ENCODE data around the gene CENPX. TPM values are rescaled to one million over a fixed set of nuclear protein-coding genes. Genes with fewer than 3 reads are reported as not detected.

CENPX gene
- total and polyA plus RNA-seq, 2 of the 13 experiments (the other 11 are each of a cell fraction or from before 2014, with no cell fraction given), result 92.7 to 170 TPM

DNA sequence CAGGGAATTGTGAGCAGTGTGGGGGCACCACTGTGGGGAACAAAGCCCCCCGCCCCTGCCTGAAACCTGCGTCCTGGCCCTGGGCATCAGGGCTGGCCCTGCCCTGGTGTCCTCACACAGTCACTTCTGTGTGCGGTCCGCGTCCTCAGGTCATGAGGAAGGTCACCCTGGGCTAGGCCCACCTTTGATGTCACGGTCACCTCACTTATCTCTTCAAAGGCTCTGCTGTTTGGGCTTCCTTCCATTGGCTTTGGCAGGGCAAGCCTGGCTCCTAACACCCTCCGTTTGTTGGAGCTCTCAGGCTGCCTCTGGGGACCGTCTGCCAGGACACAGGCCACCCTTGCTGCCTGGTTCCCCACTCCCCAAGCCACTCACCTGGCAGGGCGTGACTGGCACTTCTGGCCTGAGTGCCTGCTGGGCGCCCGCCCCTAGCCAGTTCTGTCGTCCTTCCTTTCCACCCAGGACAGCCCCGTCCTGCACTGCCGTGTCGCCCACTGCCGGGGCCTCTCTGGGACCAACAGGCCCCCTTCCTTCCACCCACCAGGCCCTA lies 8.8 kb downstream of the CENPX start (continued):
- TF ChIP-seq, protein P1, sequence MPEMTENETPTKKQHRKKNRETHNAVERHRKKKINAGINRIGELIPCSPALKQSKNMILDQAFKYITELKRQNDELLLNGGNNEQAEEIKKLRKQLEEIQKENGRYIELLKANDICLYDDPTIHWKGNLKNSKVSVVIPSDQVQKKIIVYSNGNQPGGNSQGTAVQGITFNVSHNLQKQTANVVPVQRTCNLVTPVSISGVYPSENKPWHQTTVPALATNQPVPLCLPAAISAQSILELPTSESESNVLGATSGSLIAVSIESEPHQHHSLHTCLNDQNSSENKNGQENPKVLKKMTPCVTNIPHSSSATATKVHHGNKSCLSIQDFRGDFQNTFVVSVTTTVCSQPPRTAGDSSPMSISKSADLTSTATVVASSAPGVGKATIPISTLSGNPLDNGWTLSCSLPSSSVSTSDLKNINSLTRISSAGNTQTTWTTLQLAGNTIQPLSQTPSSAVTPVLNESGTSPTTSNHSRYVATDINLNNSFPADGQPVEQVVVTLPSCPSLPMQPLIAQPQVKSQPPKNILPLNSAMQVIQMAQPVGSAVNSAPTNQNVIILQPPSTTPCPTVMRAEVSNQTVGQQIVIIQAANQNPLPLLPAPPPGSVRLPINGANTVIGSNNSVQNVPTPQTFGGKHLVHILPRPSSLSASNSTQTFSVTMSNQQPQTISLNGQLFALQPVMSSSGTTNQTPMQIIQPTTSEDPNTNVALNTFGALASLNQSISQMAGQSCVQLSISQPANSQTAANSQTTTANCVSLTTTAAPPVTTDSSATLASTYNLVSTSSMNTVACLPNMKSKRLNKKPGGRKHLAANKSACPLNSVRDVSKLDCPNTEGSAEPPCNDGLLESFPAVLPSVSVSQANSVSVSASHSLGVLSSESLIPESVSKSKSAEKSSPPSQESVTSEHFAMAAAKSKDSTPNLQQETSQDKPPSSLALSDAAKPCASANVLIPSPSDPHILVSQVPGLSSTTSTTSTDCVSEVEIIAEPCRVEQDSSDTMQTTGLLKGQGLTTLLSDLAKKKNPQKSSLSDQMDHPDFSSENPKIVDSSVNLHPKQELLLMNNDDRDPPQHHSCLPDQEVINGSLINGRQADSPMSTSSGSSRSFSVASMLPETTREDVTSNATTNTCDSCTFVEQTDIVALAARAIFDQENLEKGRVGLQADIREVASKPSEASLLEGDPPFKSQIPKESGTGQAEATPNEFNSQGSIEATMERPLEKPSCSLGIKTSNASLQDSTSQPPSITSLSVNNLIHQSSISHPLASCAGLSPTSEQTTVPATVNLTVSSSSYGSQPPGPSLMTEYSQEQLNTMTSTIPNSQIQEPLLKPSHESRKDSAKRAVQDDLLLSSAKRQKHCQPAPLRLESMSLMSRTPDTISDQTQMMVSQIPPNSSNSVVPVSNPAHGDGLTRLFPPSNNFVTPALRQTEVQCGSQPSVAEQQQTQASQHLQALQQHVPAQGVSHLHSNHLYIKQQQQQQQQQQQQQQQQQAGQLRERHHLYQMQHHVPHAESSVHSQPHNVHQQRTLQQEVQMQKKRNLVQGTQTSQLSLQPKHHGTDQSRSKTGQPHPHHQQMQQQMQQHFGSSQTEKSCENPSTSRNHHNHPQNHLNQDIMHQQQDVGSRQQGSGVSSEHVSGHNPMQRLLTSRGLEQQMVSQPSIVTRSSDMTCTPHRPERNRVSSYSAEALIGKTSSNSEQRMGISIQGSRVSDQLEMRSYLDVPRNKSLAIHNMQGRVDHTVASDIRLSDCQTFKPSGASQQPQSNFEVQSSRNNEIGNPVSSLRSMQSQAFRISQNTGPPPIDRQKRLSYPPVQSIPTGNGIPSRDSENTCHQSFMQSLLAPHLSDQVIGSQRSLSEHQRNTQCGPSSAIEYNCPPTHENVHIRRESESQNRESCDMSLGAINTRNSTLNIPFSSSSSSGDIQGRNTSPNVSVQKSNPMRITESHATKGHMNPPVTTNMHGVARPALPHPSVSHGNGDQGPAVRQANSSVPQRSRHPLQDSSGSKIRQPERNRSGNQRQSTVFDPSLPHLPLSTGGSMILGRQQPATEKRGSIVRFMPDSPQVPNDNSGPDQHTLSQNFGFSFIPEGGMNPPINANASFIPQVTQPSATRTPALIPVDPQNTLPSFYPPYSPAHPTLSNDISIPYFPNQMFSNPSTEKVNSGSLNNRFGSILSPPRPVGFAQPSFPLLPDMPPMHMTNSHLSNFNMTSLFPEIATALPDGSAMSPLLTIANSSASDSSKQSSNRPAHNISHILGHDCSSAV (CRISPR knock-in tag; IDR thresholded peaks at IDR 0.05; ENCODE audit: borderline replicate concordance), result no peak
- no peak for TF ChIP-seq TMF1 (CRISPR knock-in tag; IDR thresholded peaks at IDR 0.05; ENCODE audit: low read depth)
- no peak for TF ChIP-seq ZNF264 (CRISPR knock-in tag; IDR thresholded peaks at IDR 0.05)
- TF ChIP-seq REL (CRISPR knock-in tag; conservative IDR thresholded peaks at IDR 0.05), result no peak
- TF ChIP-seq ZFP41 (CRISPR knock-in tag; IDR thresholded peaks at IDR 0.05; ENCODE audit: borderline replicate concordance), result no peak
- TF ChIP-seq SP2 (CRISPR knock-in tag; IDR thresholded peaks at IDR 0.05), result no peak
- TF ChIP-seq TAF1 (CRISPR knock-in tag; IDR thresholded peaks at IDR 0.05), result no peak
- TF ChIP-seq NR2F6 (IDR thresholded peaks at IDR 0.05), result peak; percentile 93
- peak; percentile 89 for TF ChIP-seq NR2F6 (CRISPR knock-in tag; IDR thresholded peaks at IDR 0.05)
- TF ChIP-seq, protein P2, sequence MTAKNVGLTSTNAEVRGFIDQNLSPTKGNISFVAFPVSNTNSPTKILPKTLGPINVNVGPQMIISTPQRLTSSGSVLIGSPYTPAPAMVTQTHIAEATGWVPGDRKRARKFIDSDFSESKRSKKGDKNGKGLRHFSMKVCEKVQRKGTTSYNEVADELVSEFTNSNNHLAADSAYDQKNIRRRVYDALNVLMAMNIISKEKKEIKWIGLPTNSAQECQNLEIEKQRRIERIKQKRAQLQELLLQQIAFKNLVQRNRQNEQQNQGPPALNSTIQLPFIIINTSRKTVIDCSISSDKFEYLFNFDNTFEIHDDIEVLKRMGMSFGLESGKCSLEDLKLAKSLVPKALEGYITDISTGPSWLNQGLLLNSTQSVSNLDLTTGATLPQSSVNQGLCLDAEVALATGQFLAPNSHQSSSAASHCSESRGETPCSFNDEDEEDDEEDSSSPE (CRISPR knock-in tag; IDR thresholded peaks at IDR 0.05), result no peak
- no peak for TF ChIP-seq ZC3H13 (CRISPR knock-in tag; IDR thresholded peaks at IDR 0.05)
- no peak for TF ChIP-seq ZNF577 (CRISPR knock-in tag; IDR thresholded peaks at IDR 0.05; ENCODE audit: borderline replicate concordance, low read depth)
- no peak for TF ChIP-seq STAG1 (CRISPR knock-in tag; IDR thresholded peaks at IDR 0.05)
- TF ChIP-seq DNMT1 (CRISPR knock-in tag; IDR thresholded peaks at IDR 0.05), result no peak
- no peak for TF ChIP-seq ZNF547 (CRISPR knock-in tag; IDR thresholded peaks at IDR 0.05)
- TF ChIP-seq NR2F1 (CRISPR knock-in tag; IDR thresholded peaks at IDR 0.05), result no peak
- TF ChIP-seq ZNF772 (CRISPR knock-in tag; IDR thresholded peaks at IDR 0.05), result no peak
- TF ChIP-seq, protein P3, sequence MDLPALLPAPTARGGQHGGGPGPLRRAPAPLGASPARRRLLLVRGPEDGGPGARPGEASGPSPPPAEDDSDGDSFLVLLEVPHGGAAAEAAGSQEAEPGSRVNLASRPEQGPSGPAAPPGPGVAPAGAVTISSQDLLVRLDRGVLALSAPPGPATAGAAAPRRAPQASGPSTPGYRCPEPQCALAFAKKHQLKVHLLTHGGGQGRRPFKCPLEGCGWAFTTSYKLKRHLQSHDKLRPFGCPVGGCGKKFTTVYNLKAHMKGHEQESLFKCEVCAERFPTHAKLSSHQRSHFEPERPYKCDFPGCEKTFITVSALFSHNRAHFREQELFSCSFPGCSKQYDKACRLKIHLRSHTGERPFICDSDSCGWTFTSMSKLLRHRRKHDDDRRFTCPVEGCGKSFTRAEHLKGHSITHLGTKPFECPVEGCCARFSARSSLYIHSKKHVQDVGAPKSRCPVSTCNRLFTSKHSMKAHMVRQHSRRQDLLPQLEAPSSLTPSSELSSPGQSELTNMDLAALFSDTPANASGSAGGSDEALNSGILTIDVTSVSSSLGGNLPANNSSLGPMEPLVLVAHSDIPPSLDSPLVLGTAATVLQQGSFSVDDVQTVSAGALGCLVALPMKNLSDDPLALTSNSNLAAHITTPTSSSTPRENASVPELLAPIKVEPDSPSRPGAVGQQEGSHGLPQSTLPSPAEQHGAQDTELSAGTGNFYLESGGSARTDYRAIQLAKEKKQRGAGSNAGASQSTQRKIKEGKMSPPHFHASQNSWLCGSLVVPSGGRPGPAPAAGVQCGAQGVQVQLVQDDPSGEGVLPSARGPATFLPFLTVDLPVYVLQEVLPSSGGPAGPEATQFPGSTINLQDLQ (CRISPR knock-in tag; IDR thresholded peaks at IDR 0.05), result no peak
- TF ChIP-seq ZNF557 (CRISPR knock-in tag; IDR thresholded peaks at IDR 0.05), result no peak
- TF ChIP-seq ZNF564 (CRISPR knock-in tag; IDR thresholded peaks at IDR 0.05), result no peak
- no peak for TF ChIP-seq ZMYM2 (CRISPR knock-in tag; IDR thresholded peaks at IDR 0.05)

Data from HepG2 (cell line).